Right hindlimb (tissue), 1 donor: ENCODE results near the gene PRICKLE1.

Experiments
- DNase-seq: peaks from one replicate; pipeline ENCODE4 v3.0.0-alpha.2; 2018

PRICKLE1 gene

DNA sequence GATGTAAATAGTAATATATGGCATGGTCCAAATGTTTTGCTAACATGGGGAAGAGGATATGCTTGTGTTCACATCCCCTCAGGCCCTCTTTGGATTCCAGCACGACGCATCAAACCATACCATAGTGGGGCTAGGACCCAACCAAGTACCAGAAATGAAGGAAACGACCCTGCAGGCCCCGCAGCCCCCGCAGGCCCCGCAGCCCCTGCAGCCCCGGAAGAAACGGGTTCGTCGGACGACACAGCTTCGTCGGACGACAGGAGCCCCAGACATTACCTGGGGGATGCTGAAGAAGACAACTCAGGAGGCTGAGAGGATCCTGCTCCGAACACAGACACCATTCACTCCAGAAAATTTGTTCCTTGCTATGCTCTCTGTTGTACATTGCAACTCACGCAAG, 143.7 kb downstream of the PRICKLE1 start:
- no peak for DNase-seq

- DNase-seq: no peak
Observed at GRCh38 chr12:42444192-42444943, 145.2 kb downstream of the PRICKLE1 start.

GRCh38 chr12:42442888-42443287, 146.7 kb downstream of the PRICKLE1 start:
- DNase-seq: no peak

DNA sequence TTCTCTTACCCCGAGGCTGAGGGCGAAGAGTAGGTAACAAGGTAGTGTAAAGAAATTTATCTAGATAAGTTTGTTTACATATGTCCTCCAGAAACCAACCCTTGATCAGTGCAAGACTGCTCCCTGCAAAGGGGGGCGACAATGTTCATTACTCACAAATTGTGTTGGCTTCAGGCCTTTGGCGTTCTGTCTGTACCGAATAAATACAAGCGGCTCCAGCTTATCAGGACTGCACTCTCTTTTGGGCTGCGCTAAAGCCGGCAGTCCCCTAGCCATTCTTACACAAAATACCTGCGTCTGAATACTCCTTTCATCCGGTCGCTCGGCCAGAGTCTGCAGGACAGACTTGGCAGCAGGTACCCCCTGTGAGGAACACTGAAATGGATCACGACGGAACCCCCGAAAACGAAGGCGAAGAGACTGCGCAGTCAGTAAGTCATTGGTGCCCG, 147.2 kb downstream of the PRICKLE1 start:
- DNase-seq: no peak

GRCh38 chr12:42440608-42441007, 148.9 kb downstream of the PRICKLE1 start:
- no peak for DNase-seq

DNA sequence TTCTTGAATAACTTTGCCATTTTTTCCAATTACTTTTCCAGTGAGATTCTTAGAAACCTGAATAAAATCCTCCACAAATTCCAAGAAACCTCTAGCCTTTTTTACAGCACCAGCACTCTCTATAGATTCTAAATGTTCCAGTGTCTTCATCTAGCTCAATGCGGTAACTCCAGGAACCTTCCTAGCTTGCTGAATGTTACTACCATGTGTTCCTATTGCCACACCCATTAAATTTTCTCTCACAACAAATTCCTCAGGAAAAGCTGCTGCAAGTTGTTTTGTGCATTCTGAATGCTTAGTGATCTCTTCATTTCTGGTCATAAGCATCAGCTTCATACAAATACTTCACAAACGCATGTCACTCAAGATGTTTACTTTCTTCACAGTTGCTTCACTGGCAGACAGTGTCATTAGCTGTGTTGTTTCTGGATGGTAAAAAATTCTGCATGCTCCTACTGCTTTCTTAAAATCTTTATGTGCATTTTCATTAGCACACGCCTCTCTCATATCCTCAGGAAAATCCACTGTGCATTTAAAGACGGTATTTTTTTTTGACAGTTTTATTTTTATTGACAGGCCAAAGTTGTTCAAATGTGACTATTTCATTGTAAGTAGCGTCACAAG, 156.9 kb downstream of the PRICKLE1 start:
- DNase-seq: no peak

- DNase-seq: no peak
Observed at GRCh38 chr12:42428850-42429249, 160.7 kb downstream of the PRICKLE1 start.

DNA sequence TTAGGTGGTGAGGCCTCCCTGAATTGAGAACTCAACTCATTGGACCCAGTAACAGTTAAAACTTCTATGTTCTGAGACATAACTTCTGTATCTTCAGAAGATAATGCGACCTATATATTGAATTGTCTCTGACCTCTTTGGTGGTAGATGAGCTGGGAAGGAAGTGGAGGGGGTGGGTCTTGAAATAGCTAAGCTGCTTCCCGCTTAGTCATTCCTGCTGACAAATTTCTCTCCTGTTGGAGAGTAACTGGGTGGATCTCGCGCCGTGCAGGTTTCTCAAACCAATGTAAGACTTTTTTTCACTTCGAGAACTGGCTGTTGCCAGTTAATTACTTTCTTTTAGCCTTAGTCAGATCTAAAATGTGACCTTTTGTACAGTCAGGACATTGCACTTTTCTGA, 162.8 kb downstream of the PRICKLE1 start:
- DNase-seq: no peak

GRCh38 chr12:42422785-42423184, 166.8 kb downstream of the PRICKLE1 start:
- no peak for DNase-seq

- no peak for DNase-seq
Observed at GRCh38 chr12:42421844-42422779, 167.4 kb downstream of the PRICKLE1 start.

GRCh38 chr12:42420395-42420794, 169.2 kb downstream of the PRICKLE1 start:
- no peak for DNase-seq

DNA sequence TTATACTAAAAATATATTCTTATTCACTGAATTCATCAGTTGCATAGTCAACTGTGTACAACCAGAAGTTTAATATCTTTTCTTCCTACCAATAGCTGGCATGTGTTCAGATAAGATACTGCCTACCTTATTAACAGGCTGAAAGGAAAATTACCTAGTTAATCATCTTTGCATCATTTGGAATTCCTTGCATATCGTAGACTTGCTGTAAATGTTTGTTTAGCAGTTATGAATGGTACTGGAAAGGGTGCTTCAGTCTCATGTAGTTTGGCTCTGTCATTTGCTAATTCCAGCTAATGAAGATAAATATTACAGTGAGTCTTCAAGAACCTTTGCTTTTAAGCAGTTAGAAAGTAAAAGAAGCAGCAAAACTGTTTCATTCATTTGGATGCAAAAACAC, 179.2 kb downstream of the PRICKLE1 start:
- DNase-seq: no peak

GRCh38 chr12:42409471-42409870, 180.1 kb downstream of the PRICKLE1 start:
- DNase-seq: no peak

DNA sequence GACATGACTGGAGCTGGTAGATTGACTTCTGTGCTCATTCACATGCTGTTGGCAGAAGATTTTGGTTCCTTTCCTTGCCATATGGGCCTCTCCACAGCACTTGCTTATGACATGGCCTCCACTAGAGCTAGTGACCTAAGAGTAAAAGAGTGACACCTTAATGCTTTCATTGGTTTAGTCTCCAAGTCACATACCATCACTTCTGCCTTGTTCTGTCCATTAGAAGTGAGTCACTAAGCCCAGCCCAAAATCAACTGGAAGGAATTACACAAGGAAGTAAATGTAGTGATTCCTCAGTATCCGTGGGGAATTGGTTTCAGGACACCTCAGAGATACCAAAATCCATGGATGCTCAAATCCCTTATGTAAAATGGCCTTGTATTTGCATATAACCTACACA, 182.2 kb downstream of the PRICKLE1 start:
- DNase-seq: no peak
